ENCODE measurements around the gene ANXA11. TPM values are rescaled to one million over a fixed set of nuclear protein-coding genes. Genes with fewer than 3 reads are reported as not detected.

The ANXA11 gene
- total RNA-seq, 2 donors from 2014 or later, result 130 to 198 TPM

- H3K4me1 ChIP-seq (ENCODE audit: control insufficient read depth in 1 of 2, low read depth in 2 of 2), result peaks cover 44 to 72% of the 10 kb centered on the region in 2 donors
Measured at GRCh38 chr10:80183436-80183835, 21.9 kb downstream of the ANXA11 start.

GRCh38 chr10:80182986-80183385 is 22.4 kb downstream of the ANXA11 start:
- Histone ChIP-seq H3K4me1 (ENCODE audit: control insufficient read depth in 1 of 2, low read depth in 2 of 2) (peaks cover 43 to 73% of the 10 kb centered on the region in 2 donors), H3K27ac (no peak overlapping the region)

More at GRCh38 chr10:80183436-80183835, 21.9 kb downstream of the ANXA11 start:
- no peak overlapping the region for H3K27ac ChIP-seq
- DNase-seq (ENCODE audit: low spot score) (no peak), ATAC-seq (ENCODE audit: insufficient number of reproducible peaks, low FRiP score, low read depth) (no peak)
- no peak for TF ChIP-seq CTCF (IDR thresholded peaks at IDR 0.05)
- H3K4me3 ChIP-seq, result no peak overlapping the region
- no peaks in the 10 kb centered on the region for H3K27me3 ChIP-seq (replicated peaks; ENCODE audit: insufficient read depth)
- H3K36me3 ChIP-seq, result peaks cover 7% of the 10 kb centered on the region
- H3K9me3 ChIP-seq, result no peaks in the 10 kb centered on the region

GRCh38 chr10:80177781-80178636 is 27.3 kb downstream of the ANXA11 start:
- Histone ChIP-seq H3K4me3 (no peak overlapping the region), H3K4me1 (ENCODE audit: control insufficient read depth in 1 of 2, low read depth in 2 of 2) (peaks cover 9 to 53% of the 10 kb centered on the region in 2 donors), H3K9me3 (no peaks in the 10 kb centered on the region), H3K27me3 (replicated peaks; ENCODE audit: insufficient read depth) (no peaks in the 10 kb centered on the region), H3K27ac (no peak overlapping the region), H3K36me3 (peaks cover 7% of the 10 kb centered on the region)
- no peak for TF ChIP-seq CTCF (IDR thresholded peaks at IDR 0.05)
- DNase-seq (ENCODE audit: low spot score), result no peak
- no peak for ATAC-seq (ENCODE audit: insufficient number of reproducible peaks, low FRiP score, low read depth)

More at GRCh38 chr10:80182986-80183385, 22.4 kb downstream of the ANXA11 start:
- Histone ChIP-seq H3K27me3 (replicated peaks; ENCODE audit: insufficient read depth) (no peaks in the 10 kb centered on the region), H3K9me3 (no peaks in the 10 kb centered on the region), H3K4me3 (no peak overlapping the region), H3K36me3 (peaks cover 7% of the 10 kb centered on the region)
- TF ChIP-seq CTCF (IDR thresholded peaks at IDR 0.05), result no peak
- no peak for DNase-seq (ENCODE audit: low spot score)
- no peak for ATAC-seq (ENCODE audit: insufficient number of reproducible peaks, low FRiP score, low read depth)

- Histone ChIP-seq H3K4me1 (ENCODE audit: control insufficient read depth in 1 of 2, low read depth in 2 of 2) (peaks cover 5 to 50% of the 10 kb centered on the region in 2 donors), H3K27me3 (replicated peaks; ENCODE audit: insufficient read depth) (no peaks in the 10 kb centered on the region), H3K9me3 (no peaks in the 10 kb centered on the region), H3K27ac (no peak overlapping the region), H3K4me3 (no peak overlapping the region), H3K36me3 (peaks cover 10% of the 10 kb centered on the region)
- no peak for ATAC-seq (ENCODE audit: insufficient number of reproducible peaks, low FRiP score, low read depth)
- no peak for TF ChIP-seq CTCF (IDR thresholded peaks at IDR 0.05)
- DNase-seq (ENCODE audit: low spot score), result no peak
Measured at GRCh38 chr10:80176526-80176925, 28.8 kb downstream of the ANXA11 start.

GRCh38 chr10:80174641-80175395 is 30.5 kb downstream of the ANXA11 start:
- peaks cover 5 to 48% of the 10 kb centered on the region in 2 donors for H3K4me1 ChIP-seq (ENCODE audit: control insufficient read depth in 1 of 2, low read depth in 2 of 2)
- H3K4me3 ChIP-seq, result no peak overlapping the region
- H3K27me3 ChIP-seq (replicated peaks; ENCODE audit: insufficient read depth), result no peaks in the 10 kb centered on the region
- no peaks in the 10 kb centered on the region for H3K9me3 ChIP-seq
- no peak for ATAC-seq (ENCODE audit: insufficient number of reproducible peaks, low FRiP score, low read depth)
- no peak for TF ChIP-seq CTCF (IDR thresholded peaks at IDR 0.05)
- H3K27ac ChIP-seq, result no peak overlapping the region
- DNase-seq (ENCODE audit: low spot score), result no peak
- peaks cover 18% of the 10 kb centered on the region for H3K36me3 ChIP-seq
